Measurements from ENCODE around the gene SERPINC1. TPM values are rescaled to one million over a fixed set of nuclear protein-coding genes. Genes with fewer than 3 reads are reported as not detected.

SERPINC1 gene
- total RNA-seq, 4 donors from 2014 or later: 0.51 TPM; not detected in 3

GRCh38 chr1:173913111-173913510, 4.0 kb downstream of the SERPINC1 start:
- no peak for TF ChIP-seq CTCF (IDR thresholded peaks at IDR 0.05; ENCODE audit: low read depth)

- no peak for TF ChIP-seq CTCF (IDR thresholded peaks at IDR 0.05; ENCODE audit: low read depth)
Observed at GRCh38 chr1:173903827-173904531, 13.1 kb downstream of the SERPINC1 start.

- no peak for TF ChIP-seq CTCF (IDR thresholded peaks at IDR 0.05; ENCODE audit: low read depth)
Observed at GRCh38 chr1:173900992-173901391, 16.1 kb downstream of the SERPINC1 start.

DNA sequence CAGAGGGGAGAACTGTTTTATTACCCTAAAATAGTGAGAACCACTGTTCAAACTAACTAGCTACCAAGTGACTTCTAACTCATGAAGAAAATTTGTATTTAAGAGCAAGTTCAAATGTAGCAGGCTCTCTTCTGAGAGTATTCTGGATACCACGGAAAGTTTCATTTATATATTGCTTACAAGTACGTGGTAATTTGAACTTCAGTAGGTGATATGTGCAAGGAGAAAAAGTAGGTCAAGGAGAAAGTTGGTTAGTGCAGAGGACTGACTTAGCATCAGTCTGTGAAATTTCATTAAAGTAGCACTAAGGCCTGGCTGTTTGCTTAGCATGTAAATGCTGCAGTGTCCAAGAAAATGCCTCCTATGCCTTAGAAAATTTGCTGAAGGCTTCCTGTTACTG, 16.7 kb downstream of the SERPINC1 start:
- no peak for TF ChIP-seq CTCF (IDR thresholded peaks at IDR 0.05; ENCODE audit: low read depth)

DNA sequence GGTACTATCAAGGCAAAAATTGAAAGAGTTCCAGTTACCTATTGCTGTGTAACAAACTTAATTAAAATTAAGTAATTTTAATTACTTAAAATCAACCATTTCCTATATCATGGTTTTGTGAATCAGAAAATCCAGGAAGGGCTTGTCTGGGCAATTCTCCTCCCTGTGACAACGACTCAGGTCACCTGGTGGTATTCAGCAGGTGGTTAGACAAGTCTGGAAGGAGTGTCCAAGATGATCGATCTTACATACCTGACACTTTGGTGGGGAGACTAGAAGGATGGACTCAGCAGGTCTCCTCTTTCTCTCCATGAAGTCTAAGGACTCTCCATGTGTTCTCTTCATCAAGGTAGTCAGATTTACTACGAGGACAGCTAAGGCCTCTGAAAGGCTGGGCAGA, 22.9 kb downstream of the SERPINC1 start:
- TF ChIP-seq CTCF (IDR thresholded peaks at IDR 0.05; ENCODE audit: low read depth): no peak

DNA sequence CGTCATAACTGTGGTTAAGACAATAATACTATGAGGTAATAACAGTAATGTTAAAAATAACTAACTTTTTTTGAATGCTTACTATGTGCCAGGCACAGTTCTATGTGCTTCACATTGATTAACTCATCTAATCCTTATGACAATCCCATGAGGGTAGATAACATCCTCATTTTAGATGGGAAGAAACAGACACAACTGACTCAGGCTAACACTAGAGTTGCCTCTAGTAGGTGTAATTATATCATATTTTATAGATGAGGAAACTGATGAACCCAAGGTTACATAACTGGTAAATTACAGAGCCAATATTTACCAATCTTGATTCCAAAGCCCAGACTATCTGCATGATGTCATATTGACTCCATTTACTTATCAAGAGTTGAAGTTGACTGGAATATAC, 23.5 kb downstream of the SERPINC1 start:
- no peak for TF ChIP-seq CTCF (IDR thresholded peaks at IDR 0.05; ENCODE audit: low read depth)

DNA sequence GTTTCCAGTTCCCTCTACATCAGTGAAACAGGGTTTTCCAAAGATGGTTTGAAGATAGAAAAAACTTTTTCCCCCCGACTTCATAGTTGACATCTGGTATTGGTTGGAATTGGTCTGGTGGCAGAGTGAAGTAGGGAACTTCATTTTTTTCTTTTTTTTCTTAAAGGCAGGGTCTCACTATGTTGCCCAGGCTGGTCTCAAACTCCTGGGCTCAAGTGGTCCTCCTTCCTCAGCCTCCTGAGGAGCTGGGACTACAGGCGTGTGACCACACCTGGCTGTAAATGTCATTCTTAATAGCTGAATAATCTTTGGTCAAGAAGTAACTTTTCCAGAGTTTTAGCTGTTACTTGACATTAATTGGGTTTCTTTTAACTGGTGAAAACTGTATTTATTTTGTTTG, 27.2 kb downstream of the SERPINC1 start:
- TF ChIP-seq CTCF (IDR thresholded peaks at IDR 0.05; ENCODE audit: low read depth): no peak
